HCT116 (cell line): Measurements from ENCODE around the gene CPEB2. TPM values are rescaled to one million over a fixed set of nuclear protein-coding genes. Genes with fewer than 3 reads are reported as not detected.

Source experiments
- ATAC-seq: fragments of 200-7000 bp; cut with Tn5 transposase; 2 replicates; pipeline ENCODE4 v1.9.1; 2020; ENCODE audit warnings: mild to moderate bottlenecking, moderate library complexity
- BruUV-seq: library from RNA; stranded (reverse); fragments of 400-500 nt; replicated peaks from 2 replicates; lab custom pipeline; 2021; lab: Mats Ljungman, UMichigan
- CTCF ChIA-PET: fragments of 300-600 bp; sonication (Branson Sonifier 250); formaldehyde crosslinking; loops from one replicate; lab custom pipeline; 2021; ENCODE audit warnings: antibody characterized with exemption; lab: Charles Lee
- POLR2A ChIA-PET: fragments of 300-600, 350-600 bp; sonication (Branson Sonifier 250); formaldehyde crosslinking; loops from one replicate; lab custom pipeline; 2021; ENCODE audit warnings: antibody characterized with exemption; lab: Charles Lee
- RAD21 ChIA-PET, 2 experiments: fragments of 300-600 bp; sonication (Branson Sonifier 250); formaldehyde crosslinking; loops; one replicate each; lab custom pipeline; 2023; ENCODE audit warnings: low total read pairs in 2 of 2; ENCODE audit not compliant: uncharacterized antibody in 2 of 2, unreplicated experiment in 2 of 2, low non-redundant PET in 1 of 2; lab: Charles Lee
- DNase-seq: peaks from one replicate; pipeline ENCODE4 v3.0.0-alpha.2; 2010; ENCODE audit warnings: low read depth, low spot score
- H2AFZ ChIP-seq: fragments of 200-600 bp; shearing (Covaris generic), sonication (generic); 2 replicates; pipeline ENCODE4 v1.6.1; 2017; ENCODE audit warnings: low read depth, mixed run types, mixed read lengths, antibody characterized with exemption, low read length; ENCODE audit not compliant: poor library complexity, severe bottlenecking
- H3K27ac ChIP-seq: 2 replicates; pipeline ENCODE4 v1.5.1; 2012; ENCODE audit warnings: low read depth, low read length
- H3K27me3 ChIP-seq: fragments of 200-600 bp; sonication (generic); 2 replicates; pipeline ENCODE4 v1.6.1; 2016; ENCODE audit warnings: mixed run types, low read length, mixed read lengths; ENCODE audit not compliant: insufficient read depth
- H3K36me3 ChIP-seq, 2 experiments: fragments of 200-500 bp in 1 of 2; fragments of 200-600 bp in 1 of 2; sonication (Bioruptor generic) in 1 of 2; sonication (generic) in 1 of 2; 2 replicates each; pipeline versions ENCODE4 v1.5.1 to v1.6.1; 2014 to 2016; ENCODE audit warnings: low read length in 2 of 2, inconsistent platforms in 1 of 2, mixed read lengths in 1 of 2, mixed run types in 1 of 2; ENCODE audit not compliant: insufficient read depth in 2 of 2, control insufficient read depth in 1 of 2
- H3K4me1 ChIP-seq, 2 experiments: fragments of 200-600 bp in 1 of 2; sonication (generic) in 1 of 2; 2 replicates each; pipeline versions ENCODE4 v1.5.1 to v1.6.1; 2012 to 2017; ENCODE audit warnings: low read length in 2 of 2, inconsistent platforms in 1 of 2, mild to moderate bottlenecking in 1 of 2, mixed read lengths in 1 of 2, mixed run types in 1 of 2, moderate library complexity in 1 of 2; ENCODE audit not compliant: insufficient read depth in 2 of 2, control insufficient read depth in 1 of 2
- H3K4me2 ChIP-seq: fragments of 200-600 bp; sonication (generic); 2 replicates; pipeline ENCODE4 v1.6.1; 2017; ENCODE audit warnings: mixed run types, low read length, mixed read lengths
- H3K4me3 ChIP-seq, 2 experiments: fragments of 200-600 bp in 1 of 2; sonication (generic) in 1 of 2; replicated peaks in 1 of 2; 2 replicates each; pipeline ENCODE4 v1.5.1; 2011 to 2016; ENCODE audit warnings: low read length in 2 of 2, control low read depth in 1 of 2, low read depth in 1 of 2, mild to moderate bottlenecking in 1 of 2, mixed read lengths in 1 of 2, mixed run types in 1 of 2
- H3K79me2 ChIP-seq: fragments of 200-600 bp; sonication (generic); 2 replicates; pipeline ENCODE4 v1.6.1; 2017; ENCODE audit warnings: mild to moderate bottlenecking, mixed run types, low read length, moderate library complexity, mixed read lengths; ENCODE audit not compliant: insufficient read depth
- H3K9ac ChIP-seq: fragments of 200-600 bp; sonication (generic); 2 replicates; pipeline ENCODE4 v1.6.1; 2016; ENCODE audit warnings: low read length, mixed read lengths
- H3K9me2 ChIP-seq: fragments of 200-600 bp; sonication (generic), shearing (Covaris generic); 2 replicates; pipeline ENCODE4 v1.6.1; 2017; ENCODE audit warnings: mixed run types, mild to moderate bottlenecking, moderate library complexity; ENCODE audit not compliant: insufficient read depth
- H3K9me3 ChIP-seq, 2 experiments: fragments of 200-500 bp in 1 of 2; fragments of 200-600 bp in 1 of 2; sonication (Bioruptor generic) in 1 of 2; sonication (generic) in 1 of 2; 2 replicates each; pipeline ENCODE4 v1.6.1; 2014 to 2017; ENCODE audit warnings: low read length in 2 of 2, mixed read lengths in 2 of 2, inconsistent platforms in 1 of 2, low read depth in 1 of 2, mild to moderate bottlenecking in 1 of 2, mixed run types in 1 of 2, moderate library complexity in 1 of 2; ENCODE audit not compliant: control insufficient read depth in 1 of 2, insufficient read depth in 1 of 2
- H4K20me1 ChIP-seq: fragments of 200-600 bp; sonication (generic), shearing (Covaris generic); 2 replicates; pipeline ENCODE4 v1.6.1; 2017; ENCODE audit warnings: mixed run types, mild to moderate bottlenecking, moderate library complexity; ENCODE audit not compliant: insufficient read depth
- ATF3 ChIP-seq: IDR thresholded peaks from 2 replicates; pipeline ENCODE4 v1.6.1; 2012
- CBX3 ChIP-seq: IDR thresholded peaks from 2 replicates; pipeline ENCODE4 v1.6.1; 2012; ENCODE audit warnings: low read depth
- CTCF ChIP-seq, 3 experiments: fragments of 200-600 bp in 1 of 3; sonication (generic) in 1 of 3; IDR thresholded peaks in 2 of 3; conservative IDR thresholded peaks in 1 of 3; 2 replicates each; pipeline ENCODE4 v1.5.1; 2012 to 2017; ENCODE audit warnings: low read depth in 2 of 3, low read length in 2 of 3, antibody characterized with exemption in 1 of 3, borderline replicate concordance in 1 of 3, control low read depth in 1 of 3, mild to moderate bottlenecking in 1 of 3, mixed read lengths in 1 of 3, mixed run types in 1 of 3, moderate library complexity in 1 of 3; ENCODE audit not compliant: insufficient read depth in 1 of 3
- EGR1 ChIP-seq: IDR thresholded peaks from 2 replicates; pipeline ENCODE4 v1.6.1; 2012; ENCODE audit warnings: low read depth
- ELF1 ChIP-seq: IDR thresholded peaks from 2 replicates; pipeline ENCODE4 v1.6.1; 2012; ENCODE audit warnings: low read depth, borderline replicate concordance
- EZH2phosphoT487 ChIP-seq: fragments of 200-600 bp; IDR thresholded peaks from 2 replicates; pipeline ENCODE4 v1.6.1; 2018; ENCODE audit warnings: antibody characterized with exemption, borderline replicate concordance
- FOSL1 ChIP-seq: IDR thresholded peaks from 2 replicates; pipeline ENCODE4 v1.6.1; 2012; ENCODE audit warnings: low read depth
- MAX ChIP-seq: IDR thresholded peaks from 2 replicates; pipeline ENCODE4 v1.6.1; 2012
- POLR2AphosphoS5 ChIP-seq: IDR thresholded peaks from 2 replicates; pipeline ENCODE4 v1.6.1; 2011; ENCODE audit warnings: mild to moderate bottlenecking, low read depth, low read length, moderate library complexity
- RAD21 ChIP-seq: IDR thresholded peaks from 2 replicates; pipeline ENCODE4 v1.6.1; 2012; ENCODE audit warnings: low read depth, mild to moderate bottlenecking
- SP1 ChIP-seq: IDR thresholded peaks from 2 replicates; pipeline ENCODE4 v1.6.1; 2012; ENCODE audit warnings: low read depth
- YY1 ChIP-seq: IDR thresholded peaks from 2 replicates; pipeline ENCODE4 v1.6.1; 2011; ENCODE audit warnings: low read length, low read depth, moderate library complexity, mild to moderate bottlenecking; ENCODE audit not compliant: insufficient replicate concordance; ENCODE audit errors: extremely low read depth
- ZBTB33 ChIP-seq: IDR thresholded peaks from 2 replicates; pipeline ENCODE4 v1.6.1; 2011; ENCODE audit warnings: mild to moderate bottlenecking, low read length, moderate library complexity; ENCODE audit not compliant: insufficient replicate concordance; ENCODE audit errors: extremely low read depth
- ZFX ChIP-seq: fragments of 450-650 bp; IDR thresholded peaks from 2 replicates; pipeline ENCODE4 v1.6.1; 2017
- intact Hi-C: fragments of 100-400 bp; cut with micrococcal nuclease; formaldehyde crosslinking; loops from 2 replicates; pipeline ENCODE4 v1.10.0; 2022
- total RNA-seq: library from RNA; stranded (reverse); gene quantifications from one replicate; pipeline ENCODE4 v1.2.1, GENCODE V29; 2021; ENCODE audit not compliant: unreplicated experiment

CPEB2 gene
- total RNA-seq, 1 experiment from 2014 or later = 1.3 TPM

- H3K9ac ChIP-seq = no peak overlapping the region
- H3K36me3 ChIP-seq = no peaks in the 10 kb centered on the region
- H3K9me2 ChIP-seq = no peaks in the 10 kb centered on the region
- no peak overlapping the region for H3K27ac ChIP-seq
- ChIA-PET POLR2A (no interaction called here), RAD21 (no interaction called here), CTCF (no interaction called here)
- ATAC-seq (no peak), DNase-seq (no peak)
- no peaks in the 10 kb centered on the region for H3K9me3 ChIP-seq
- H3K79me2 ChIP-seq = no peaks in the 10 kb centered on the region
- H2AFZ ChIP-seq = no peak overlapping the region
- no peak overlapping the region for H3K4me3 ChIP-seq
- H3K27me3 ChIP-seq = no peaks in the 10 kb centered on the region
- H4K20me1 ChIP-seq = no peaks in the 10 kb centered on the region
- H3K4me1 ChIP-seq = no peaks in the 10 kb centered on the region
- intact Hi-C loops = no loop called here
- BruUV-seq = no TSS peak
- no peak for TF ChIP-seq FOSL1
- TF ChIP-seq CTCF (IDR thresholded peaks at IDR 0.05 in 2 of 3, conservative IDR thresholded peaks at IDR 0.05 in 1 of 3; ENCODE audit: borderline replicate concordance in 1 of 3, insufficient read depth in 1 of 3, low read depth in 2 of 3, low read length in 2 of 3) = no peak
- no peak for TF ChIP-seq POLR2AphosphoS5
- no peak for TF ChIP-seq ELF1
- H3K4me2 ChIP-seq = no peak overlapping the region
These were observed 19.7 kb downstream of the CPEB2 start for GRCh38 chr4:15021946-15022345.

GRCh38 chr4:15024386-15024785 lies 22.1 kb downstream of the CPEB2 start:
- POLR2A ChIA-PET = no interaction called here
- ATAC-seq (no peak), DNase-seq (no peak)
- no peak overlapping the region for H3K4me2 ChIP-seq
- H3K9me2 ChIP-seq = no peaks in the 10 kb centered on the region
- no peaks in the 10 kb centered on the region for H4K20me1 ChIP-seq
- RAD21 ChIA-PET = no interaction called here
- no peak overlapping the region for H3K27ac ChIP-seq
- no peaks in the 10 kb centered on the region for H3K4me1 ChIP-seq
- CTCF ChIA-PET = no interaction called here
- no peaks in the 10 kb centered on the region for H3K27me3 ChIP-seq
- H3K79me2 ChIP-seq = no peaks in the 10 kb centered on the region
- no peak overlapping the region for H2AFZ ChIP-seq
- no peaks in the 10 kb centered on the region for H3K9me3 ChIP-seq
- no peaks in the 10 kb centered on the region for H3K36me3 ChIP-seq
- intact Hi-C loops = no loop called here
- no TSS peak for BruUV-seq
- H3K4me3 ChIP-seq = no peak overlapping the region
- no peak overlapping the region for H3K9ac ChIP-seq
- TF ChIP-seq ZBTB33 (no peak), ZFX (no peak), RAD21 (no peak), YY1 (no peak), CBX3 (no peak), SP1 (no peak), MAX (no peak), EGR1 (no peak), POLR2AphosphoS5 (no peak), CTCF (IDR thresholded peaks at IDR 0.05 in 2 of 3, conservative IDR thresholded peaks at IDR 0.05 in 1 of 3; ENCODE audit: borderline replicate concordance in 1 of 3, insufficient read depth in 1 of 3, low read depth in 2 of 3, low read length in 2 of 3) (no peak), EZH2phosphoT487 (no peak), ATF3 (no peak)
